SK-N-SH (cell line): ENCODE measurements around the gene PKD2L1. TPM values are rescaled to one million over a fixed set of nuclear protein-coding genes. Genes with fewer than 3 reads are reported as not detected.

Experiments
- CTCF ChIA-PET: fragments of 300-600, 350-600 bp; formaldehyde crosslinking; extraction: SDS; loops from one replicate; lab custom pipeline; 2021; lab: Yijun Ruan, JAX
- POLR2A ChIA-PET: fragments of 350-600 bp; sonication (Branson Sonifier 250); formaldehyde crosslinking; extraction: SDS; loops from one replicate; lab custom pipeline; 2020; ENCODE audit warnings: antibody characterized with exemption, inconsistent platforms; lab: Yijun Ruan, JAX
- DNase-seq: peaks from one replicate; pipeline ENCODE4 v3.0.0; 2012
- H2AFZ ChIP-seq: fragments of 200-600 bp; sonication (generic); 2 replicates; pipeline ENCODE4 v1.8.1; 2016; ENCODE audit warnings: antibody characterized with exemption, mild to moderate bottlenecking, low read depth
- H3F3A ChIP-seq: fragments of 200-600 bp; sonication (generic); replicated peaks from 2 replicates; pipeline ENCODE3; 2016; ENCODE audit warnings: antibody characterized with exemption, mild to moderate bottlenecking; ENCODE audit not compliant: insufficient read depth
- H3K27ac ChIP-seq, 2 experiments: fragments of 200-500 bp in 1 of 2; fragments of 200-600 bp in 1 of 2; sonication (Bioruptor generic) in 1 of 2; sonication (generic), shearing (Covaris generic) in 1 of 2; 2 replicates each; pipeline versions ENCODE4 v1.5.1 to v1.6.1; 2014 to 2016; ENCODE audit warnings: low read depth in 2 of 2, inconsistent platforms in 1 of 2, low read length in 1 of 2, mild to moderate bottlenecking in 1 of 2, mixed read lengths in 1 of 2
- H3K27me3 ChIP-seq: fragments of 200-600 bp; sonication (generic), shearing (Covaris generic); 2 replicates; pipeline ENCODE4 v1.6.1; 2016; ENCODE audit warnings: mixed run types; ENCODE audit not compliant: insufficient read depth
- H3K36me3 ChIP-seq, 2 experiments: fragments of 200-500 bp in 1 of 2; fragments of 200-600 bp in 1 of 2; sonication (Bioruptor generic) in 1 of 2; sonication (generic) in 1 of 2; replicated peaks in 1 of 2; 2 replicates each; pipeline versions ENCODE3 to v1.5.1; 2014 to 2016; ENCODE audit warnings: low read length in 1 of 2, mild to moderate bottlenecking in 1 of 2; ENCODE audit not compliant: insufficient read depth in 2 of 2, control insufficient read depth in 1 of 2
- H3K4me1 ChIP-seq, 2 experiments: fragments of 200-500 bp in 1 of 2; fragments of 200-600 bp in 1 of 2; sonication (Bioruptor generic) in 1 of 2; sonication (generic), shearing (Covaris generic) in 1 of 2; 2 replicates each; pipeline versions ENCODE4 v1.5.1 to v1.6.1; 2014 to 2016; ENCODE audit warnings: low read depth in 1 of 2, low read length in 1 of 2, mixed run types in 1 of 2; ENCODE audit not compliant: insufficient read depth in 2 of 2, control insufficient read depth in 1 of 2
- H3K4me2 ChIP-seq: fragments of 200-600 bp; sonication (generic), shearing (Covaris generic); 2 replicates; pipeline ENCODE4 v1.6.1; 2017; ENCODE audit warnings: mixed run types
- H3K4me3 ChIP-seq, 2 experiments: fragments of 200-500 bp in 1 of 2; fragments of 200-600 bp in 1 of 2; sonication (Bioruptor generic) in 1 of 2; sonication (generic), shearing (Covaris generic) in 1 of 2; 2 replicates each; pipeline versions ENCODE4 v1.5.1 to v1.8.1; 2014 to 2016; ENCODE audit warnings: low read depth in 2 of 2, inconsistent platforms in 1 of 2, low read length in 1 of 2, mild to moderate bottlenecking in 1 of 2, mixed read lengths in 1 of 2, moderate library complexity in 1 of 2
- H3K79me2 ChIP-seq: fragments of 200-600 bp; sonication (generic); 2 replicates; pipeline ENCODE4 v1.8.1; 2017; ENCODE audit warnings: mild to moderate bottlenecking; ENCODE audit not compliant: insufficient read depth
- H3K9ac ChIP-seq: fragments of 200-600 bp; sonication (generic); 2 replicates; pipeline ENCODE4 v1.6.1; 2017; ENCODE audit warnings: mixed run types
- H3K9me2 ChIP-seq: fragments of 200-600 bp; sonication (generic); 2 replicates; pipeline ENCODE4 v1.6.1; 2017; ENCODE audit warnings: mixed run types
- H3K9me3 ChIP-seq: fragments of 200-600 bp; sonication (generic); 2 replicates; pipeline ENCODE4 v1.6.1; 2017; ENCODE audit warnings: mixed run types, mild to moderate bottlenecking, moderate library complexity
- H4K20me1 ChIP-seq: fragments of 200-600 bp; sonication (generic); 2 replicates; pipeline ENCODE4 v1.6.1; 2017; ENCODE audit warnings: mild to moderate bottlenecking, mixed run types; ENCODE audit not compliant: insufficient read depth
- EP300 ChIP-seq, 2 experiments: IDR thresholded peaks; 2 replicates each; pipeline versions ENCODE4 v1.4.0 to v1.6.1; 2012; ENCODE audit warnings: borderline replicate concordance in 1 of 2, low read depth in 1 of 2, low read length in 1 of 2
- GATA2 ChIP-seq: sonication (generic); formaldehyde crosslinking; IDR thresholded peaks from 2 replicates; pipeline ENCODE4 v1.5.0; 2020; ENCODE audit warnings: mild to moderate bottlenecking, missing genetic modification reagents
- IRF3 ChIP-seq: fragments of 150-350 bp; IDR thresholded peaks from 2 replicates; pipeline ENCODE4 v1.6.1; 2016; ENCODE audit warnings: mild to moderate bottlenecking, low read depth, low read length
- MAX ChIP-seq: IDR thresholded peaks from 2 replicates; pipeline ENCODE4 v1.4.0; 2012; ENCODE audit warnings: low read depth
- MEF2A ChIP-seq: IDR thresholded peaks from 2 replicates; pipeline ENCODE4 v1.4.0; 2012; ENCODE audit warnings: low read depth, borderline replicate concordance
- MXI1 ChIP-seq: IDR thresholded peaks from 2 replicates; pipeline ENCODE4 v1.6.1; 2012; ENCODE audit warnings: mild to moderate bottlenecking, low read depth, low read length, improper control_type of control experiment
- RCOR1 ChIP-seq: fragments of 150-350 bp; IDR thresholded peaks from 2 replicates; pipeline ENCODE4 v1.6.1; 2017; ENCODE audit warnings: antibody characterized with exemption, low read length
- RXRA ChIP-seq: IDR thresholded peaks from 2 replicates; pipeline ENCODE4 v1.4.0; 2012; ENCODE audit warnings: low read depth, mild to moderate bottlenecking, borderline replicate concordance
- USF2 ChIP-seq: fragments of 150-350 bp; IDR thresholded peaks from 2 replicates; pipeline ENCODE4 v1.6.1; 2017; ENCODE audit warnings: antibody characterized with exemption, low read length, low read depth, borderline replicate concordance
- YY1 ChIP-seq: IDR thresholded peaks from 2 replicates; pipeline ENCODE4 v1.4.0; 2012; ENCODE audit warnings: low read depth, mild to moderate bottlenecking
- ZBTB33 ChIP-seq: IDR thresholded peaks from 2 replicates; pipeline ENCODE4 v1.4.0; 2012; ENCODE audit warnings: low read depth, borderline replicate concordance
- WGBS: methylation state at CpG from one replicate; pipeline ENCODE4 v1.1.6; 2017; ENCODE audit warnings: low lambda C conversion rate; 5-methylcytosine and 5-hydroxymethylcytosine counted together
- polyA plus RNA-seq, 3 experiments: library from polyadenylated mRNA; depleted of rRNA; stranded (reverse); fragments of >200 nt; gene quantifications; 2 replicates each; pipeline ENCODE4 v1.2.3, GENCODE V29; 2012

The PKD2L1 gene
- polyA plus RNA-seq, 1 of the 3 experiments (the other 2 are of a cell fraction): not detected

GRCh38 chr10:100349087-100349486 lies 19.1 kb upstream of the PKD2L1 start:
- H3K36me3 ChIP-seq: peaks cover 4 to 49% of the 10 kb centered on the region in 2 experiments
- ChIA-PET POLR2A (interaction anchor here (1.0 to 4.0 kb wide), 3 partner anchors 10 to 25 kb away, joined by 3 to 53 read pairs (median 5); no protein-coding TSS in a partner anchor), CTCF (interaction anchor here (0.9 to 24.3 kb wide), 11 partner anchors 10 to 380 kb away, joined by 3 to 432 read pairs (median 7); no protein-coding TSS in a partner anchor)
- TF ChIP-seq IRF3 (no peak), MXI1 (peak; percentile 38; the same call in 1 of the 2 replicates)
- H3K9me3 ChIP-seq: no peaks in the 10 kb centered on the region
- no peak for DNase-seq
- no peaks in the 10 kb centered on the region for H4K20me1 ChIP-seq
- H3K4me2 ChIP-seq: no peak overlapping the region
- 65% methylated on average over 3 of the region's 5 CpGs for WGBS
- no peak overlapping the region for H2AFZ ChIP-seq
- H3K4me3 ChIP-seq: peak overlapping the region in 1 of 2 experiments; percentile 95; a peak in 2 of 4 replicates
- no peak overlapping the region for H3K27ac ChIP-seq
- H3K9ac ChIP-seq: no peak overlapping the region
- H3F3A ChIP-seq: peaks cover 4% of the 10 kb centered on the region
- no peaks in the 10 kb centered on the region for H3K79me2 ChIP-seq
- peaks cover 0 to 45% of the 10 kb centered on the region in 2 experiments; a peak in 1 of 4 replicates for H3K4me1 ChIP-seq
- no peaks in the 10 kb centered on the region for H3K27me3 ChIP-seq
- H3K9me2 ChIP-seq: no peaks in the 10 kb centered on the region

- Histone ChIP-seq H3K9me3 (no peaks in the 10 kb centered on the region), H3K27ac (peak overlapping the region in 1 of 2 experiments; percentile 94; a peak in 2 of 4 replicates), H3K4me2 (peak overlapping the region; percentile 96; the same call in 1 of the 2 replicates), H3K79me2 (no peaks in the 10 kb centered on the region), H3F3A (peaks cover 4% of the 10 kb centered on the region), H3K9ac (no peak overlapping the region), H3K4me1 (peaks cover 0 to 45% of the 10 kb centered on the region in 2 experiments; a peak in 1 of 4 replicates), H4K20me1 (no peaks in the 10 kb centered on the region), H3K27me3 (no peaks in the 10 kb centered on the region), H2AFZ (no peak overlapping the region), H3K9me2 (no peaks in the 10 kb centered on the region), H3K36me3 (peaks cover 4 to 44% of the 10 kb centered on the region in 2 experiments), H3K4me3 (peak overlapping the region; percentile 90 to 95; a peak in 3 of 4 replicates)
- no peak for TF ChIP-seq GATA2 (CRISPR knock-in tag)
- TF ChIP-seq YY1: no peak
- TF ChIP-seq MAX: no peak
- no peak for DNase-seq
- CTCF ChIA-PET: interaction anchor here (1.3 to 24.3 kb wide), 10 partner anchors 10 to 170 kb away, joined by 4 to 432 read pairs (median 8); no protein-coding TSS in a partner anchor
- POLR2A ChIA-PET: interaction anchor here (1.0 to 4.0 kb wide), 3 partner anchors 22 to 25 kb away, joined by 5 to 53 read pairs (median 17); no protein-coding TSS in a partner anchor
- WGBS: 63% methylated on average over 3 of the region's 3 CpGs
Measured at GRCh38 chr10:100348389-100348927, 18.4 kb upstream of the PKD2L1 start.

GRCh38 chr10:100347568-100348195 lies 17.7 kb upstream of the PKD2L1 start:
- no peaks in the 10 kb centered on the region for H3K79me2 ChIP-seq
- WGBS: 4% methylated on average over 31 of the region's 32 CpGs
- H3F3A ChIP-seq: peaks cover 4% of the 10 kb centered on the region
- peak overlapping the region; percentile 90 to 95 for H3K4me3 ChIP-seq
- H3K27me3 ChIP-seq: no peaks in the 10 kb centered on the region
- peak overlapping the region in 1 of 2 experiments; percentile 94; a peak in 2 of 4 replicates for H3K27ac ChIP-seq
- H2AFZ ChIP-seq: peak overlapping the region; percentile 89
- H3K9me2 ChIP-seq: no peaks in the 10 kb centered on the region
- POLR2A ChIA-PET: interaction anchor here (1.1 to 4.0 kb wide), 8 partner anchors 7 to 171 kb away, joined by 3 to 53 read pairs (median 10); no protein-coding TSS in a partner anchor
- no peaks in the 10 kb centered on the region for H4K20me1 ChIP-seq
- DNase-seq: peak; percentile 41
- CTCF ChIA-PET: interaction anchor here (0.9 to 24.3 kb wide), 10 partner anchors 12 to 178 kb away, joined by 3 to 432 read pairs (median 6); no protein-coding TSS in a partner anchor
- peaks cover 0 to 45% of the 10 kb centered on the region in 2 experiments; a peak in 1 of 4 replicates for H3K4me1 ChIP-seq
- peaks cover 0 to 39% of the 10 kb centered on the region in 2 experiments for H3K36me3 ChIP-seq
- H3K9me3 ChIP-seq: no peaks in the 10 kb centered on the region
- peak overlapping the region; percentile 58; the same call in 1 of the 2 replicates for H3K9ac ChIP-seq
- H3K4me2 ChIP-seq: peak overlapping the region; percentile 96
- TF ChIP-seq RXRA: no peak
- no peak for TF ChIP-seq EP300 (IDR thresholded peaks at IDR 0.05; ENCODE audit: borderline replicate concordance in 1 of 2, low read depth in 1 of 2, low read length in 1 of 2)
- TF ChIP-seq USF2: no peak
- no peak for TF ChIP-seq RCOR1
- no peak for TF ChIP-seq ZBTB33
- TF ChIP-seq MEF2A: no peak
